ENCODE results near the gene CD27.

CD27 gene

DNA sequence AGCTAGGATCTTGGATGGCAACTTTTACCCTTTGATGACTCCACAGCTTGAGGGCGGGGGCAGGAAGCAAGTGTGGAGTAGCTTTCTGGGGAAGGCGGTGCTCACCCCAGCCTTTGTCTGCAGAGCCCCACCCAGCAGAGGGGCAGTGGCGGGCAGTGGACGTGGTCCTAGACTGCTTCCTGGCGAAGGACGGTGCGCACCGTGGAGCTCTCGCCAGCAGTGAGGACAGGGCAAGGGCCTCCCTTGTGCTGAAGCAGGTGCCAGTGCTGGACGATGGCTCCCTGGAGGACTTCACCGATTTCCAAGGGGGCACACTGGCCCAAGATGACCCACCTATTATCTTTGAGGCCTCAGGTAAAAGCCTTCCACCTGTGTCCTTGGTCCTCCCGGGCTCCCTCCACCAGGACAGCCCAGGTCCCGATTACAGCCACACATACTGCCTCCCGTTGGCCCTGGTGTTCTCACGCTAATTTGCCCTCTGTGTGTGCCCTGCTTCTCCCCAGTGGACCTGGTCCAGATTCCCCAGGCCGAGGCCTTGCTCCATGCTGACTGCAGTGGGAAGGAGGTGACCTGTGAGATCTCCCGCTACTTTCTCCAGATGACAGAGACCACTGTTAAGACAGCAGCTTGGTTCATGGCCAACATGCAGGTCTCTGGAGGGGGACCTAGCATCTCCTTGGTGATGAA, 8.3 kb downstream of the CD27 start:
- no peak for ATAC-seq
- no peak for TF ChIP-seq CSDC2 (CRISPR knock-in tag; IDR thresholded peaks at IDR 0.05)
- no peak for TF ChIP-seq ZC3H10 (CRISPR knock-in tag; IDR thresholded peaks at IDR 0.05)
- no peak for TF ChIP-seq PATZ1 (CRISPR knock-in tag; IDR thresholded peaks at IDR 0.05; ENCODE audit: borderline replicate concordance)
- TF ChIP-seq PPARA (CRISPR knock-in tag; IDR thresholded peaks at IDR 0.05; ENCODE audit: borderline replicate concordance) = no peak
- no peak for TF ChIP-seq RARB (CRISPR knock-in tag; IDR thresholded peaks at IDR 0.05)
- no peak for TF ChIP-seq ISL1 (CRISPR knock-in tag; IDR thresholded peaks at IDR 0.05)
- no peak for TF ChIP-seq TCF4 (CRISPR knock-in tag; IDR thresholded peaks at IDR 0.05; ENCODE audit: borderline replicate concordance)
- TF ChIP-seq ZNF8 (CRISPR knock-in tag; IDR thresholded peaks at IDR 0.05) = no peak
- no peak for TF ChIP-seq ZFP30 (CRISPR knock-in tag; IDR thresholded peaks at IDR 0.05)
- no peak for TF ChIP-seq ESRRG (CRISPR knock-in tag; IDR thresholded peaks at IDR 0.05)
- no peak for TF ChIP-seq ZNF70 (CRISPR knock-in tag; IDR thresholded peaks at IDR 0.05)
- no peak for TF ChIP-seq ZNF565 (CRISPR knock-in tag; conservative IDR thresholded peaks at IDR 0.05; ENCODE audit: low read depth)
- no peak for TF ChIP-seq CSRNP3 (CRISPR knock-in tag; IDR thresholded peaks at IDR 0.05)
- no peak for TF ChIP-seq BACH2 (CRISPR knock-in tag; IDR thresholded peaks at IDR 0.05; ENCODE audit: borderline replicate concordance)
- no peak for TF ChIP-seq TOX (CRISPR knock-in tag; IDR thresholded peaks at IDR 0.05; ENCODE audit: borderline replicate concordance)
- TF ChIP-seq SNAI2 (CRISPR knock-in tag; IDR thresholded peaks at IDR 0.05) = no peak
- TF ChIP-seq GLIS3 (CRISPR knock-in tag; IDR thresholded peaks at IDR 0.05) = no peak
- no peak for TF ChIP-seq OSR1 (CRISPR knock-in tag; IDR thresholded peaks at IDR 0.05)
- TF ChIP-seq ARNTL (CRISPR knock-in tag; IDR thresholded peaks at IDR 0.05; ENCODE audit: borderline replicate concordance, low read depth) = no peak

DNA sequence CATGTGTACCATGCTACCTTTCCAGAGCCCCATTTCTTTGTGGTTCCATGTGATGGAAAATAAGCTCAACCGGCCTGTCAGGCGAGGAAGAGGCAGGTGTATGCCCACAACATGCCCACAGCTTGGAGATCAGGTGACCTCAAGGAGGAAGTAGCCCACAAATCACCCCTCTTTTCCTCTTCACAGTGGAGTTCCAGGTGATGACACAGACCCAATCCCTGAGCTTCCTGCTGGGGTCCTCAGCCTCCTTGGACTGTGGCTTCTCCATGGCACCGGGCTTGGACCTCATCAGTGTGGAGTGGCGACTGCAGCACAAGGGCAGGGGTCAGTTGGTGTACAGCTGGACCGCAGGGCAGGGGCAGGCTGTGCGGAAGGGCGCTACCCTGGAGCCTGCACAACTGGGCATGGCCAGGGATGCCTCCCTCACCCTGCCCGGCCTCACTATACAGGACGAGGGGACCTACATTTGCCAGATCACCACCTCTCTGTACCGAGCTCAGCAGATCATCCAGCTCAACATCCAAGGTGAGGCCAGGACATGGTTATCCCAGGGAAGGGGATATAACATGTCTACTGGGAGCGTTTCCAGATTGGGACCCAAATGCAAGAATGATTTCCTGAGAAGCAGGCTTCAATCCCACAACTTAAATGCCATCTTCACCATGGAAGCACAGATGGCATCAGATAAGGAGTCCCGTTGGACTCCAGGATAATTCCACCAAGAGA, 12.6 kb downstream of the CD27 start:
- TF ChIP-seq ZNF8 (CRISPR knock-in tag; IDR thresholded peaks at IDR 0.05) (no peak), GLIS3 (CRISPR knock-in tag; IDR thresholded peaks at IDR 0.05) (no peak), RARB (CRISPR knock-in tag; IDR thresholded peaks at IDR 0.05) (no peak), CSDC2 (CRISPR knock-in tag; IDR thresholded peaks at IDR 0.05) (no peak), TOX (CRISPR knock-in tag; IDR thresholded peaks at IDR 0.05; ENCODE audit: borderline replicate concordance) (no peak), ARNTL (CRISPR knock-in tag; IDR thresholded peaks at IDR 0.05; ENCODE audit: borderline replicate concordance, low read depth) (no peak), CREB5 (CRISPR knock-in tag; IDR thresholded peaks at IDR 0.05; ENCODE audit: low read depth) (no peak), ZFP30 (CRISPR knock-in tag; IDR thresholded peaks at IDR 0.05) (no peak), OSR1 (CRISPR knock-in tag; IDR thresholded peaks at IDR 0.05) (no peak), ZC3H10 (CRISPR knock-in tag; IDR thresholded peaks at IDR 0.05) (no peak)

DNA sequence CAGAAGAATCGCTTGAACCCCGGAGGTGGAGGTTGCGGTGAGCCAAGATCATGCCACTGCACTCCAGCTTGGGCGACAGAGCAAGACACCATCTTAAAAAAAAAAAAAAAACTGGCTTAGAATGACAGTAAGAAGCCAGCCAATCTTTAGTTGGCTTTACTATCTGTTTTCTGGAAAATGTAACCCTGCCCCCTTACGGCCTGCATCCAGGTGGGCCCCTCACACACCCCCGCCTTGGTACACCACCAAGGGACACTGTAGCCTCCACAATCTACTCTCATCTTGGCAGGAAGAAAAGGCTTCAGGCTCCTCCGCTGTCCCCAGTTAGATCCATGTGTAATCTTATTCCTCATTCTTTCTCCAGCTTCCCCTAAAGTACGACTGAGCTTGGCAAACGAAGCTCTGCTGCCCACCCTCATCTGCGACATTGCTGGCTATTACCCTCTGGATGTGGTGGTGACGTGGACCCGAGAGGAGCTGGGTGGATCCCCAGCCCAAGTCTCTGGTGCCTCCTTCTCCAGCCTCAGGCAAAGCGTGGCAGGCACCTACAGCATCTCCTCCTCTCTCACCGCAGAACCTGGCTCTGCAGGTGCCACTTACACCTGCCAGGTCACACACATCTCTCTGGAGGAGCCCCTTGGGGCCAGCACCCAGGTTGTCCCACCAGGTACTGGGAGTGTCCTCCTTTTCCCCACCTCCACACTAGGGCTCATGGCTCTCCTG, 13.7 kb downstream of the CD27 start:
- TF ChIP-seq ZC3H10 (CRISPR knock-in tag; IDR thresholded peaks at IDR 0.05) (no peak), ESRRG (CRISPR knock-in tag; IDR thresholded peaks at IDR 0.05) (no peak), ARNTL (CRISPR knock-in tag; IDR thresholded peaks at IDR 0.05; ENCODE audit: borderline replicate concordance, low read depth) (no peak), ISL1 (CRISPR knock-in tag; IDR thresholded peaks at IDR 0.05) (no peak), ZNF8 (CRISPR knock-in tag; IDR thresholded peaks at IDR 0.05) (no peak), PATZ1 (CRISPR knock-in tag; IDR thresholded peaks at IDR 0.05; ENCODE audit: borderline replicate concordance) (no peak), BACH2 (CRISPR knock-in tag; IDR thresholded peaks at IDR 0.05; ENCODE audit: borderline replicate concordance) (no peak), SNAI2 (CRISPR knock-in tag; IDR thresholded peaks at IDR 0.05) (no peak), PPARA (CRISPR knock-in tag; IDR thresholded peaks at IDR 0.05; ENCODE audit: borderline replicate concordance) (no peak), GLIS3 (CRISPR knock-in tag; IDR thresholded peaks at IDR 0.05) (no peak)
- no peak for ATAC-seq

More for the DNA sequence above, 12.6 kb downstream of the CD27 start:
- ATAC-seq = no peak

Measured in SK-N-SH treated with all-trans-retinoic acid at 6 μM for 48 hours (cell line).